ENCODE data around the gene PARVA. TPM values are rescaled to one million over a fixed set of nuclear protein-coding genes. Genes with fewer than 3 reads are reported as not detected.

Gene PARVA
- total RNA-seq, 1 experiment from 2014 or later = 22.9 TPM

DNA sequence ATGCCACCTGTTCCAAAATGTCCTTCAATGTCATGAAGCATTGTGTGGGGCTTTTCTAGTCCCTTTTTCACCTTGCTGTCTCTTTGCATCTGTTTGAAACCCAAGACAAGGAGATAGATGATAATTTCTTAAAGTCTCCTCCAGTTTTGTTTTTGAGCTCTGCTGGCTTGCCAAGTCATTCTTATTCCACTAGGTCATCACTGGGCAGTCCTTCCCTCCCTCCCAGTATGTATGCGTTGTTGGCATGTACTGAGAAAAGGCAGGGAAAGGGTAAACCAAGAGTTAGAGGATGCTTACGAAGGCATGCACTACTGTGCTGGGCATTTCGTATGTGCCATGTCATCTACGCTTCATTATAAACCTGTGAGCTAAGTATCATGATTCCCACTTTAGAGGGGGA lies 78.6 kb downstream of the PARVA start:
- Mint-ChIP-seq H3K27me3 (ENCODE audit: unreplicated experiment) (no peaks in the 10 kb centered on the region), H3K9me3 (ENCODE audit: low read depth, unreplicated experiment) (no peaks in the 10 kb centered on the region), H3K36me3 (ENCODE audit: insufficient read depth, unreplicated experiment) (no peaks in the 10 kb centered on the region), H3K27ac (ENCODE audit: unreplicated experiment) (no peak overlapping the region), H3K4me1 (ENCODE audit: low read depth, unreplicated experiment) (peaks cover 8% of the 10 kb centered on the region), H3K4me3 (ENCODE audit: low read depth, unreplicated experiment) (no peak overlapping the region)
- CTCF ChIA-PET = no interaction called here
- BruUV-seq (replicated peaks) = no TSS peak
- no peak for TF ChIP-seq CTCF (IDR thresholded peaks at IDR 0.05; ENCODE audit: unreplicated experiment)
- intact Hi-C loops (cut with micrococcal nuclease; ENCODE audit: unreplicated experiment) = no loop called here
- DNase-seq = no peak

GRCh38 chr11:12456651-12457579 lies 79.5 kb downstream of the PARVA start:
- CTCF ChIA-PET = interaction anchor here (0.7 kb wide), 1 partner anchor 143 kb away, joined by 3 read pairs; no protein-coding TSS in a partner anchor
- Mint-ChIP-seq H3K4me1 (ENCODE audit: low read depth, unreplicated experiment) (peaks cover 8% of the 10 kb centered on the region), H3K4me3 (ENCODE audit: low read depth, unreplicated experiment) (no peak overlapping the region), H3K27me3 (ENCODE audit: unreplicated experiment) (no peaks in the 10 kb centered on the region), H3K36me3 (ENCODE audit: insufficient read depth, unreplicated experiment) (no peaks in the 10 kb centered on the region), H3K27ac (ENCODE audit: unreplicated experiment) (no peak overlapping the region), H3K9me3 (ENCODE audit: low read depth, unreplicated experiment) (no peaks in the 10 kb centered on the region)
- TF ChIP-seq CTCF (IDR thresholded peaks at IDR 0.05; ENCODE audit: unreplicated experiment) = no peak
- no TSS peak for BruUV-seq (replicated peaks)
- intact Hi-C loops (cut with micrococcal nuclease; ENCODE audit: unreplicated experiment) = no loop called here
- no peak for DNase-seq

DNA sequence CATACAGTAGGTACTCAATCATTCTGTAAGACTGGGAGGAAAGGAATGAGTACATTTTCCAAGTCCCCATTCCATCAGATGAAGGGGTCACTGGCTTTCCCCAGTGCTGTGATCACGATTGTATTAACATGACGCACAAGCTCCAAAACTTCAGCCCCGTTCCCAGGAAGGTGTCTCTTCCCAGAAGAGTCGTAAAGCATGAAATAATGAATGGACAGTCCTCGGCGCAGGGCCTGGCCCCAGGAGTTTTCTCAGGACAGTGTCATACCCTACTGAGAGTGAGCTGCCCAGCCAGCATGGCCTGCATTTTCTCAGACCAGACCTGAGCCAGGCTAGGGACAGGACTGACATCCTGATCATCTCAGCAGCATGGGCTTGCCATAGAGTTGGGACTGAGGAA lies 80.7 kb downstream of the PARVA start:
- no peak for DNase-seq
- intact Hi-C loops (cut with micrococcal nuclease; ENCODE audit: unreplicated experiment) = no loop called here
- Mint-ChIP-seq H3K9me3 (ENCODE audit: low read depth, unreplicated experiment) (no peaks in the 10 kb centered on the region), H3K4me3 (ENCODE audit: low read depth, unreplicated experiment) (no peak overlapping the region), H3K36me3 (ENCODE audit: insufficient read depth, unreplicated experiment) (no peaks in the 10 kb centered on the region), H3K27ac (ENCODE audit: unreplicated experiment) (no peak overlapping the region), H3K27me3 (ENCODE audit: unreplicated experiment) (no peaks in the 10 kb centered on the region), H3K4me1 (ENCODE audit: low read depth, unreplicated experiment) (peaks cover 8% of the 10 kb centered on the region)
- CTCF ChIA-PET = no interaction called here
- BruUV-seq (replicated peaks) = no TSS peak
- no peak for TF ChIP-seq CTCF (IDR thresholded peaks at IDR 0.05; ENCODE audit: unreplicated experiment)

DNA sequence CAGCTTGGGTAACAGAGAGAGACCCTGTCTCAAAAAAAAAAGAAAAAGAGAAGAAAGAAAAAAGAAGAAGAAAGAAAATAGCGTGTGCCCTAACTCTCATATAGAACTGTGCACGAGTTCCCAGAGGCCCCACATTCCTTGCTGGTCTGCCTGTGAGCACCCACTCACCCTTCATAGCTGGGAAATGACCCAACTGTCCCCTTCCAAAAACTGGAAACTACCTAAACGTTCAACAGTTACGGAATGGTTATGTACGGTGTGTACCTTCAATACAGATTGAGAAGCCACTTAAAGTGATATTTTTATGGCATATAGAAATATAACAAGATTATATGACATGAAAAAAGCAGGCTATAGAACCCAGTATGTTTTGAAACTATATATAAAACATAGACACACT lies 82.0 kb downstream of the PARVA start:
- Mint-ChIP-seq H3K36me3 (ENCODE audit: insufficient read depth, unreplicated experiment) (no peaks in the 10 kb centered on the region), H3K4me3 (ENCODE audit: low read depth, unreplicated experiment) (no peak overlapping the region), H3K4me1 (ENCODE audit: low read depth, unreplicated experiment) (no peaks in the 10 kb centered on the region), H3K27me3 (ENCODE audit: unreplicated experiment) (no peaks in the 10 kb centered on the region), H3K27ac (ENCODE audit: unreplicated experiment) (no peak overlapping the region), H3K9me3 (ENCODE audit: low read depth, unreplicated experiment) (peaks cover 2% of the 10 kb centered on the region)
- no peak for DNase-seq
- intact Hi-C loops (cut with micrococcal nuclease; ENCODE audit: unreplicated experiment) = no loop called here
- TF ChIP-seq CTCF (IDR thresholded peaks at IDR 0.05; ENCODE audit: unreplicated experiment) = no peak
- CTCF ChIA-PET = no interaction called here
- BruUV-seq (replicated peaks) = no TSS peak

Measured in Calu3 (cell line).